GM12865 (cell line): Measurements from ENCODE around the gene C3AR1.
A peak's percentile ranks its signal among the peaks of the same experiment; 100 is the strongest.
"Not testable (repeated sequence)": the region's sequence is repeated elsewhere in the genome, so short reads cannot be mapped to it uniquely, and the experiment has no call there.

Source experiments
- DNase-seq: peaks from one replicate; pipeline ENCODE4 v3.0.0; 2010; ENCODE audit warnings: low read depth
- H3K4me3 ChIP-seq: 2 replicates; pipeline ENCODE4 v1.5.1; 2011; ENCODE audit warnings: mild to moderate bottlenecking, low read depth, low read length, control low read depth
- CTCF ChIP-seq: IDR thresholded peaks from 2 replicates; pipeline ENCODE4 v1.5.1; 2011; ENCODE audit warnings: low read length, control low read depth, low read depth, inconsistent platforms; ENCODE audit not compliant: insufficient read depth; ENCODE audit errors: missing control alignments

C3AR1 gene

GRCh38 chr12:8028267-8028666 is 37.9 kb downstream of the C3AR1 start:
- no peak overlapping the region for H3K4me3 ChIP-seq
- DNase-seq, result no peak
- TF ChIP-seq CTCF, result no peak

GRCh38 chr12:8027856-8028255 is 38.3 kb downstream of the C3AR1 start:
- H3K4me3 ChIP-seq, result peak overlapping the region; percentile 91; the same call in 1 of the 2 replicates
- no peak for DNase-seq
- no peak for TF ChIP-seq CTCF

GRCh38 chr12:8026291-8026900 is 39.8 kb downstream of the C3AR1 start:
- peak; percentile 99 for DNase-seq
- no peak for TF ChIP-seq CTCF
- H3K4me3 ChIP-seq, result peak overlapping the region; percentile 91

- H3K4me3 ChIP-seq, result no peak overlapping the region
- no peak for TF ChIP-seq CTCF
- DNase-seq, result peak; percentile 10
Observed at GRCh38 chr12:8018666-8019581, 47.2 kb downstream of the C3AR1 start.

- not testable (repeated sequence) for DNase-seq, H3K4me3 ChIP-seq
Observed at GRCh38 chr12:8018213-8018612, 47.9 kb downstream of the C3AR1 start.

- TF ChIP-seq CTCF, result no peak
- H3K4me3 ChIP-seq, result no peak overlapping the region
- DNase-seq, result no peak
Observed at GRCh38 chr12:8014836-8015235, 51.3 kb downstream of the C3AR1 start.

- TF ChIP-seq CTCF, result no peak
- H3K4me3 ChIP-seq, result no peak overlapping the region
- DNase-seq, result no peak
Observed at GRCh38 chr12:8012651-8013309, 53.4 kb downstream of the C3AR1 start.
